Vagina (tissue), 2 donors: Measurements from ENCODE around the gene CDK6. TPM values are rescaled to one million over a fixed set of nuclear protein-coding genes. Genes with fewer than 3 reads are reported as not detected.

Experiments used
- DNase-seq, 2 donors: peaks; one replicate each; pipeline ENCODE4 v3.0.0-alpha.2; 2017; ENCODE audit errors: extremely low spot score in 2 of 2
- H3K27ac ChIP-seq: fragments of 200-600 bp; sonication (generic); one replicate; pipeline ENCODE4 v1.5.1; 2019
- H3K27me3 ChIP-seq: fragments of 200-600 bp; sonication (generic); one replicate; pipeline ENCODE4 v1.5.1; 2019
- H3K36me3 ChIP-seq, 2 donors: fragments of 200-600 bp; sonication (generic); one replicate each; pipeline ENCODE4 v1.5.1; 2017 to 2019
- H3K4me1 ChIP-seq: fragments of 200-600 bp; sonication (generic); one replicate; pipeline ENCODE4 v1.5.1; 2019
- H3K4me3 ChIP-seq, 2 donors: fragments of 200-600 bp; sonication (generic); 1 replicate in 1 of 2; 2 replicates in 1 of 2; pipeline ENCODE4 v1.5.1; 2016 to 2019
- H3K9me3 ChIP-seq: fragments of 200-600 bp; sonication (generic); one replicate; pipeline ENCODE4 v1.5.1; 2019
- CTCF ChIP-seq, 3 experiments: fragments of 450-650 bp in 2 of 3; fragments of 200-600 bp in 1 of 3; sonication (generic) in 1 of 3; IDR thresholded peaks; one replicate each; pipeline ENCODE4 v1.5.1; 2017 to 2019; ENCODE audit warnings: antibody characterized with exemption in 3 of 3, mild to moderate bottlenecking in 2 of 3, moderate library complexity in 2 of 3
- POLR2A ChIP-seq, 2 donors: fragments of 450-650 bp; IDR thresholded peaks; one replicate each; pipeline ENCODE4 v1.6.1; 2017; ENCODE audit warnings: antibody characterized with exemption in 2 of 2, mild to moderate bottlenecking in 2 of 2, moderate library complexity in 2 of 2
- POLR2AphosphoS5 ChIP-seq, 2 donors: sonication (generic); formaldehyde crosslinking; IDR thresholded peaks; one replicate each; pipeline ENCODE4 v1.9.0; 2017; ENCODE audit warnings: antibody characterized with exemption in 2 of 2, mild to moderate bottlenecking in 2 of 2, low read depth in 1 of 2; ENCODE audit not compliant: insufficient read depth in 1 of 2
- intact Hi-C: fragments of 100-400 bp; cut with DNase I; formaldehyde crosslinking; loops from one replicate; pipeline ENCODE4 v1.15.1; 2023
- total RNA-seq: library from RNA; depleted of rRNA; stranded (reverse); fragments of >200 nt; gene quantifications from one replicate; pipeline ENCODE4 v1.2.3, GENCODE V29; 2016

The CDK6 gene
- total RNA-seq, 1 donor from 2014 or later: 20.6 TPM

GRCh38 chr7:92830027-92830426 lies 6.3 kb downstream of the CDK6 start:
- TF ChIP-seq POLR2AphosphoS5 (IDR thresholded peaks at IDR 0.05; ENCODE audit: insufficient read depth in 1 of 2, low read depth in 1 of 2): no peak
- TF ChIP-seq CTCF (IDR thresholded peaks at IDR 0.05): no peak
- TF ChIP-seq POLR2A (IDR thresholded peaks at IDR 0.05): no peak

GRCh38 chr7:92827464-92828120 lies 8.8 kb downstream of the CDK6 start:
- Histone ChIP-seq H3K9me3 (no peaks in the 10 kb centered on the region), H3K36me3 (no peaks in the 10 kb centered on the region), H3K4me1 (peaks cover 60% of the 10 kb centered on the region), H3K4me3 (no peak overlapping the region), H3K27ac (no peak overlapping the region), H3K27me3 (no peaks in the 10 kb centered on the region)
- TF ChIP-seq POLR2AphosphoS5 (IDR thresholded peaks at IDR 0.05; ENCODE audit: insufficient read depth in 1 of 2, low read depth in 1 of 2): no peak
- TF ChIP-seq CTCF (IDR thresholded peaks at IDR 0.05): no peak
- TF ChIP-seq POLR2A (IDR thresholded peaks at IDR 0.05): no peak
- DNase-seq: no peak
- intact Hi-C loops: no loop called here

More at GRCh38 chr7:92830027-92830426, 6.3 kb downstream of the CDK6 start:
- no peak for DNase-seq
- H3K9me3 ChIP-seq: no peaks in the 10 kb centered on the region
- H3K4me1 ChIP-seq: peaks cover 55% of the 10 kb centered on the region
- no peak overlapping the region for H3K27ac ChIP-seq
- intact Hi-C loops: loop anchor here (10.0 kb wide), 1 partner anchor 115 kb away; no protein-coding TSS in a partner anchor
- no peaks in the 10 kb centered on the region for H3K27me3 ChIP-seq
- H3K4me3 ChIP-seq: no peak overlapping the region
- H3K36me3 ChIP-seq: no peaks in the 10 kb centered on the region

- DNase-seq: no peak
- Histone ChIP-seq H3K36me3 (no peaks in the 10 kb centered on the region), H3K27me3 (no peaks in the 10 kb centered on the region), H3K27ac (no peak overlapping the region), H3K4me3 (no peak overlapping the region), H3K4me1 (peaks cover 48% of the 10 kb centered on the region), H3K9me3 (no peaks in the 10 kb centered on the region)
- TF ChIP-seq POLR2AphosphoS5 (IDR thresholded peaks at IDR 0.05; ENCODE audit: insufficient read depth in 1 of 2, low read depth in 1 of 2) (no peak), CTCF (IDR thresholded peaks at IDR 0.05) (no peak), POLR2A (IDR thresholded peaks at IDR 0.05) (no peak)
- intact Hi-C loops: no loop called here
These were observed 10.0 kb downstream of the CDK6 start for GRCh38 chr7:92826258-92826938.

GRCh38 chr7:92824901-92825480 lies 11.4 kb downstream of the CDK6 start:
- H3K27me3 ChIP-seq: no peaks in the 10 kb centered on the region
- DNase-seq: no peak
- intact Hi-C loops: no loop called here
- H3K9me3 ChIP-seq: no peaks in the 10 kb centered on the region
- no peak overlapping the region for H3K27ac ChIP-seq
- TF ChIP-seq POLR2A (IDR thresholded peaks at IDR 0.05): no peak
- TF ChIP-seq POLR2AphosphoS5 (IDR thresholded peaks at IDR 0.05; ENCODE audit: insufficient read depth in 1 of 2, low read depth in 1 of 2): no peak
- TF ChIP-seq CTCF (IDR thresholded peaks at IDR 0.05): no peak
- H3K4me1 ChIP-seq: peaks cover 34% of the 10 kb centered on the region
- no peaks in the 10 kb centered on the region for H3K36me3 ChIP-seq
- H3K4me3 ChIP-seq: no peak overlapping the region
